Upper lobe of right lung (tissue), 1 donor: ENCODE measurements around the gene PRAC2. TPM values are rescaled to one million over a fixed set of nuclear protein-coding genes. Genes with fewer than 3 reads are reported as not detected.

Source experiments
- ATAC-seq: fragments of 200-7000 bp; cut with Tn5 transposase; one replicate; pipeline ENCODE4 v1.9.1; 2020; ENCODE audit warnings: mild to moderate bottlenecking, moderate library complexity
- DNase-seq: peaks from one replicate; pipeline ENCODE4 v3.0.0-alpha.2; 2020
- H3K27ac ChIP-seq: fragments of 200-600 bp; one replicate; pipeline ENCODE4 v1.8.0; 2022
- H3K27me3 ChIP-seq: fragments of 200-600 bp; one replicate; pipeline ENCODE4 v1.8.0; 2022; ENCODE audit warnings: mild to moderate bottlenecking
- H3K36me3 ChIP-seq: fragments of 200-600 bp; one replicate; pipeline ENCODE4 v1.8.0; 2022
- H3K4me1 ChIP-seq: fragments of 200-600 bp; one replicate; pipeline ENCODE4 v1.8.0; 2022
- H3K4me3 ChIP-seq: fragments of 200-600 bp; one replicate; pipeline ENCODE4 v1.8.0; 2022; ENCODE audit warnings: mild to moderate bottlenecking
- H3K9me3 ChIP-seq: fragments of 200-600 bp; one replicate; pipeline ENCODE4 v1.8.0; 2022
- intact Hi-C: fragments of 100-400 bp; cut with DNase I; formaldehyde crosslinking; loops from one replicate; pipeline ENCODE4 v1.11.0; 2022
- total RNA-seq: library from RNA; stranded (reverse); fragmentation: NEBNext Ultra II Directional; extraction: Animal tissue kit (Norgen Biotek cat#: 25700); gene quantifications from one replicate; pipeline ENCODE4 v1.2.1, GENCODE V29; 2021
- TF ChIP-seq, protein P1 (sequence below): fragments of 200-600 bp; IDR thresholded peaks from one replicate; pipeline ENCODE4 v1.8.0; 2022; ENCODE audit warnings: antibody characterized with exemption
- donor health status: DM: no; HTN: yes; CAD: no; lungs with severe emphysema.

The PRAC2 gene
- total RNA-seq, 1 donor from 2014 or later = not detected

DNA sequence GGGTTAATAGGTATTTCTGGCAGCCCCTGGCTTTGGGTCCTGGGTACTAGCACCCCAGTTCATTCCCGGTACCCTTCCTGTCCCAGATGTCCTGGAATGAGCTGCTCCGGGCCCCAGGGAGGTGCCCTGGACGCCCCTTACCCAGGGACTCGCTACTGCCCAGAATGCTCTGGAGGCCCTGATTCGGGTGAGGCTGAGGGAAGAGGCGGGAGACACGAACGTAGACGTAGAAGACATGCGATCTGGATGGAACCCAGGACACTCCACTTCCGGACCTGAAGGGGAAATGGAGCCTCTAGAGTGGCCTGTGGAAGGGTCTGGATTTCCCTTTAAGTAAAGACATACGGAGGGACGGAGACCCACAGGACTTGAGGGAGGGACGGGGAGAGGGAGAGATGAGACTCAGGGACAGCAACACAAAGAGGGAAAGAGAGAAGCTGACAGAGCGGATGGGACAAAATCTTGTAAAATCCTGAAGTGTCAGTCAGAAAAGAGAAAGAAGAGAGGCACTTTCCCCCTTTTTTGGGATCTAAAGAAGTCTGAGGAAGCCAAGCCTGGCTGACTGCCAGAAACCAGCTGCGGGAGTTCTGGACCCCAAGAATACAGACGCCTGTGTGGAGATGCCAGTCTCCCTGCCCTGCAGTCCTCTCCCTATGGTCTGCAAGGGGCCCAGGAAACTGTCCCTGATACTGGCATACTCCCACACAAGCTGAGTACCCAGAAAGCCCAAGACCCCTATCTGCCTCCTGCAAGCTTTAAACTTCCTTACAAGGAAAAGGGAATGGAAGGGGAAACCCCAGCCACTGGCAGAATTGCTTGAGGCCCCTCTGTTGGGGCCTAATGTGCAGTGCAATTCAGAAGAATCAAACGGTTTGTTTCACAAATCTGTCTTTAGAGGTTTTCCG lies 6.6 kb downstream of the PRAC2 start:
- ATAC-seq (no peak), DNase-seq (no peak)
- H3K4me3 ChIP-seq = no peak overlapping the region
- intact Hi-C loops = no loop called here
- H3K36me3 ChIP-seq = no peaks in the 10 kb centered on the region
- H3K27me3 ChIP-seq = peaks cover 99% of the 10 kb centered on the region
- no peaks in the 10 kb centered on the region for H3K9me3 ChIP-seq
- no peak overlapping the region for H3K27ac ChIP-seq
- peaks cover 11% of the 10 kb centered on the region for H3K4me1 ChIP-seq
- TF ChIP-seq, protein P1, sequence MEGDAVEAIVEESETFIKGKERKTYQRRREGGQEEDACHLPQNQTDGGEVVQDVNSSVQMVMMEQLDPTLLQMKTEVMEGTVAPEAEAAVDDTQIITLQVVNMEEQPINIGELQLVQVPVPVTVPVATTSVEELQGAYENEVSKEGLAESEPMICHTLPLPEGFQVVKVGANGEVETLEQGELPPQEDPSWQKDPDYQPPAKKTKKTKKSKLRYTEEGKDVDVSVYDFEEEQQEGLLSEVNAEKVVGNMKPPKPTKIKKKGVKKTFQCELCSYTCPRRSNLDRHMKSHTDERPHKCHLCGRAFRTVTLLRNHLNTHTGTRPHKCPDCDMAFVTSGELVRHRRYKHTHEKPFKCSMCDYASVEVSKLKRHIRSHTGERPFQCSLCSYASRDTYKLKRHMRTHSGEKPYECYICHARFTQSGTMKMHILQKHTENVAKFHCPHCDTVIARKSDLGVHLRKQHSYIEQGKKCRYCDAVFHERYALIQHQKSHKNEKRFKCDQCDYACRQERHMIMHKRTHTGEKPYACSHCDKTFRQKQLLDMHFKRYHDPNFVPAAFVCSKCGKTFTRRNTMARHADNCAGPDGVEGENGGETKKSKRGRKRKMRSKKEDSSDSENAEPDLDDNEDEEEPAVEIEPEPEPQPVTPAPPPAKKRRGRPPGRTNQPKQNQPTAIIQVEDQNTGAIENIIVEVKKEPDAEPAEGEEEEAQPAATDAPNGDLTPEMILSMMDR = no peak

DNA sequence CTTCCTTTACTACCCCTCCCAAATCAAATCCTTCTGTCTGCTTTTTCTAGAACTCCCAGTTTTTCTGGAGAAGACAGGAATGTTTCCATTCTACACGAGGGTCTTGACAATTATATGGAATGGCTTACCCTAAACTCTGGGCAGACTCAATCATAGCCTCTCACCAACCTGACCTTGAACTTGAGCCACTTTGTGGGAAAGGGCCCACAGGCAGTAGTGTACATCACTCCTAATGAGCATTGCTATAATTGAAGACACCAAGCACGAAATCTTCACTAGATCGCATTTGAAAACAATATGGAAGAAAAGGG lies 7.2 kb downstream of the PRAC2 start:
- Histone ChIP-seq H3K4me3 (no peak overlapping the region), H3K27me3 (peaks cover 99% of the 10 kb centered on the region), H3K4me1 (peaks cover 11% of the 10 kb centered on the region), H3K36me3 (no peaks in the 10 kb centered on the region), H3K9me3 (no peaks in the 10 kb centered on the region), H3K27ac (no peak overlapping the region)
- no peak for DNase-seq
- intact Hi-C loops = no loop called here
- no peak for ATAC-seq
- TF ChIP-seq, protein P1 = no peak

DNA sequence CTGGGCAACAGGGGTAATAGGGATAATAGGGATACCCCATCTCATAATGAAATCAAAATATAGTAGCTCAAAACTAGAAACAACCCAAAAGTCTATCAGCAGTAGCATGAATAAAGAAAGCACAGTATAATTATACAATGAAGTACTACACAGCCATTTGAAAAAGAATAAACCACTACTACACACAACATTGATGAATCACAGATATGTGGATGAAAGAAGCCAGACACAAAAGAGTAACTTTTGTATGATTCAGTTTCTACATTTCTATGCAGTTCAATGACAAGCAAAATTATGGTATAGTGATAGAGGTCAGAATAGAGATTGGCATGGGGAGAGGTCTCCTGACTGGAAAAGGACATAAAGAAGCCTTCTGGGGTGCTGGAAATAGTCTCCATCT lies 8.4 kb downstream of the PRAC2 start:
- Histone ChIP-seq H3K27ac (no peak overlapping the region), H3K4me3 (no peak overlapping the region), H3K4me1 (peaks cover 11% of the 10 kb centered on the region), H3K36me3 (no peaks in the 10 kb centered on the region), H3K9me3 (no peaks in the 10 kb centered on the region), H3K27me3 (peaks cover 99% of the 10 kb centered on the region)
- no peak for ATAC-seq
- intact Hi-C loops = no loop called here
- no peak for DNase-seq
- TF ChIP-seq, protein P1 = no peak

DNA sequence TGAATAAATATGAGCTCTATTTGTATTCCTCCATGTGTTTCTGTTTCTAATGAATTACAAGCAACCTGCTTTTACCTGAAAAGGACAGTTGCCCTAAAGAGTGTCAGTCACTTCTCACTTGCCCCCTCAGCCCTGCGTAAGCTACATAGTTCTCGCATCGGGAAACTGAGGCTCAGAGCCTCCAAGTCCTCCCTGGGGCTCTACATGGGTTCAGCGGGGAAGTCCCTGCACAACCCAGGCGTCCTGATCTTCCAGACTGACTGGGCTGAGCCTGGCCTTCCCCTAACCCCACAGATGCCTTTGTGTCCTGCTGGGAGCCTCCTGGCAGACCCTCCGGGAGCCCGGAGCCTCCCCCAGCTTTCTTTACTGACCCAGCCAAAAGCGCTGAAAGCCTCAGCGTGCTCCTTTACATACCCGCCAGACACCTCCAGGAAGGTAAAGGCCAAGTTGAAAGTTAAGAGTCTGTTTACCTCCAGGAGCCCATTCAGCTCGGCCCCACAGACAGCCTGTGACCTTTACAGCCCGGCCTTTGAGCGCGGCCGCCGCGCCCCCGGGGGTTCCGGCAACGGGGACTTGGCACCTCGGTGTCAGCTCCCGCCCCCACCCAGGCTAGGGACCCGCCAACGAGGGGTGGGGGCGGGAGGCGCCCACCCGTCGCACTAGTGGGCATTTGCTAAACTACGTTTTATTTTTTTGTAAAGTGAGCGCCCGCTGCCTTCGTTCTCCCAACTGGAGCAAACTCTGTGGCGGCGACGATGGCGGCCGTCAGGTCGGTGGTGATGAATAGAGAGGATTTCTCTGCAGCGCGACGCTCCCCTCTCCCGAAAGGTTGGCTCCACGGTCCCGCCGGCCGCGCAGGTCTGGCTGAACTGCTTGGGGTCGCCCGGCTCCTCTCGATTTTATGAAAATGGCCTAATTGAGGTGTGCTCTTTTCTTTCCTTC lies 10.0 kb downstream of the PRAC2 start:
- Histone ChIP-seq H3K9me3 (no peaks in the 10 kb centered on the region), H3K27ac (no peak overlapping the region), H3K27me3 (peaks cover 98% of the 10 kb centered on the region), H3K36me3 (no peaks in the 10 kb centered on the region), H3K4me3 (no peak overlapping the region), H3K4me1 (peaks cover 11% of the 10 kb centered on the region)
- peak; percentile 54 for DNase-seq
- TF ChIP-seq, protein P1 = no peak
- intact Hi-C loops = no loop called here
- no peak for ATAC-seq

DNA sequence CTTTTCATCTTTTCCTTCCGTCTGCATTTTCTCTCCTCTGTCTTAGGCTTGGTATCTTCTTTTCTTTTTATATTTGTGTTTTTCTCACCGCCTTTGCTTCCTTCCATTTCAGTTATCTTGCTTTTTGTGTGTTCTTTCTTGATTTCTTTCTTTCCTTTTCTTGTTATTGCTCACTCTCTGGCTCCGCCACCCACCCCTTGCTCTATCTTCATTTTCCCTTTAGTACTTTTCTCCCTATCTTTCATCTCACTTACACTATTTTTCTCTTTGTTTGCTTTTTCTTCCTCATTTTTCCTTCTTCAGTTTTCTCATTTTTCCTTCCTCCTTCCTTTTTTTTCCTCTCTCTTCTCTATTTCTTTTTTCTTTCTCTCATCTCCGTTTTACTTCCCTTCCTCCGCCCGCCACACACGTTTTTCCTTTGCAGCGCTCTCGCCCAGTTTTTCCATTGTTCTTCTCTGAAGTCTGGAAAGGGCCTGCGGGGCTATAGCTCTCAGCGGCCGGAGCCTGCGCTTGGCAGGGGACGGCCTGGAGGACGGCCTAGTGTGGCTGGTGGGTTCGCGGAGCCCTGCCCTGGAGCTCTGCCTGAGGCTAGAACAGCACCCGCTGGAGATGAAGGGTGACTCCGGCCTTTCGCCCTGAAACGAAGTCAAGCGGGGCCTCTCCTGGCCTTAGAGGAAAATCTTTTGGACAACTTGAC lies 10.8 kb downstream of the PRAC2 start:
- peaks cover 5% of the 10 kb centered on the region for H3K4me1 ChIP-seq
- H3K27ac ChIP-seq = no peak overlapping the region
- H3K9me3 ChIP-seq = no peaks in the 10 kb centered on the region
- H3K4me3 ChIP-seq = no peak overlapping the region
- intact Hi-C loops = no loop called here
- peaks cover 99% of the 10 kb centered on the region for H3K27me3 ChIP-seq
- H3K36me3 ChIP-seq = no peaks in the 10 kb centered on the region
- DNase-seq (peak; percentile 48), ATAC-seq (no peak)
- TF ChIP-seq, protein P1 = no peak
